ENCODE data around the gene SRP19. TPM values are rescaled to one million over a fixed set of nuclear protein-coding genes. Genes with fewer than 3 reads are reported as not detected.
A peak's percentile ranks its signal among the peaks of the same experiment; 100 is the strongest.

The SRP19 gene
- total RNA-seq, 1 experiment from 2014 or later = 99.6 TPM

GRCh38 chr5:112847306-112847705 lies 13.8 kb upstream of the SRP19 start:
- no peak for DNase-seq (ENCODE audit: unreplicated experiment)
- intact Hi-C loops (cut with micrococcal nuclease) = loop anchor here (5.0 kb wide), 1 partner anchor 155 kb away; no protein-coding TSS in a partner anchor
- no peaks in the 10 kb centered on the region for H3K4me1 Mint-ChIP-seq (ENCODE audit: insufficient read depth, unreplicated experiment)
- ChIA-PET CTCF (interaction anchor here (1.0 kb wide), 1 partner anchor 21 kb away, joined by 3 read pairs; no protein-coding TSS in a partner anchor), POLR2A (no interaction called here)
- no peaks in the 10 kb centered on the region for H3K9me3 Mint-ChIP-seq (ENCODE audit: unreplicated experiment)
- no TSS peak for BruUV-seq (replicated peaks)
- no peak overlapping the region for H3K27ac Mint-ChIP-seq (ENCODE audit: low read depth, unreplicated experiment)
- H3K4me3 Mint-ChIP-seq (ENCODE audit: unreplicated experiment) = no peak overlapping the region
- no peaks in the 10 kb centered on the region for H3K27me3 Mint-ChIP-seq (ENCODE audit: insufficient read depth, unreplicated experiment)
- H3K36me3 Mint-ChIP-seq (ENCODE audit: insufficient read depth, unreplicated experiment) = no peaks in the 10 kb centered on the region
- TF ChIP-seq CTCF (IDR thresholded peaks at IDR 0.05; ENCODE audit: unreplicated experiment) = no peak

- Mint-ChIP-seq H3K4me3 (ENCODE audit: unreplicated experiment) (no peak overlapping the region), H3K27me3 (ENCODE audit: insufficient read depth, unreplicated experiment) (no peaks in the 10 kb centered on the region), H3K9me3 (ENCODE audit: unreplicated experiment) (no peaks in the 10 kb centered on the region), H3K4me1 (ENCODE audit: insufficient read depth, unreplicated experiment) (no peaks in the 10 kb centered on the region), H3K36me3 (ENCODE audit: insufficient read depth, unreplicated experiment) (no peaks in the 10 kb centered on the region), H3K27ac (ENCODE audit: low read depth, unreplicated experiment) (no peak overlapping the region)
- ChIA-PET CTCF (interaction anchor here (0.5 to 1.6 kb wide), 36 partner anchors 9 to 1223 kb away, joined by 3 to 21 read pairs (median 4); partner anchors contain the start of genes APC and SRP19), POLR2A (interaction anchor here (0.6 to 1.2 kb wide), 6 partner anchors 11 to 215 kb away, joined by 3 to 10 read pairs (median 3); partner anchors contain the start of gene SRP19)
- BruUV-seq (replicated peaks) = no TSS peak
- peak; percentile 80 for DNase-seq (ENCODE audit: unreplicated experiment)
- intact Hi-C loops (cut with micrococcal nuclease) = loop anchor here (1.0 to 5.0 kb wide), 2 partner anchors 156 to 297 kb away; no protein-coding TSS in a partner anchor
- peak; percentile 37 for TF ChIP-seq CTCF (IDR thresholded peaks at IDR 0.05; ENCODE audit: unreplicated experiment)
Measured at GRCh38 chr5:112848116-112848811, 12.8 kb upstream of the SRP19 start.

GRCh38 chr5:112849912-112850311 lies 11.2 kb upstream of the SRP19 start:
- H3K36me3 Mint-ChIP-seq (ENCODE audit: insufficient read depth, unreplicated experiment) = no peaks in the 10 kb centered on the region
- BruUV-seq (replicated peaks) = no TSS peak
- ChIA-PET POLR2A (no interaction called here), CTCF (no interaction called here)
- H3K27me3 Mint-ChIP-seq (ENCODE audit: insufficient read depth, unreplicated experiment) = peaks cover 16% of the 10 kb centered on the region
- intact Hi-C loops (cut with micrococcal nuclease) = loop anchor here (5.0 kb wide), 1 partner anchor 158 kb away; no protein-coding TSS in a partner anchor
- H3K27ac Mint-ChIP-seq (ENCODE audit: low read depth, unreplicated experiment) = no peak overlapping the region
- H3K9me3 Mint-ChIP-seq (ENCODE audit: unreplicated experiment) = no peaks in the 10 kb centered on the region
- no peaks in the 10 kb centered on the region for H3K4me1 Mint-ChIP-seq (ENCODE audit: insufficient read depth, unreplicated experiment)
- DNase-seq (ENCODE audit: unreplicated experiment) = no peak
- TF ChIP-seq CTCF (IDR thresholded peaks at IDR 0.05; ENCODE audit: unreplicated experiment) = no peak
- H3K4me3 Mint-ChIP-seq (ENCODE audit: unreplicated experiment) = no peak overlapping the region

GRCh38 chr5:112854651-112855050 lies 6.4 kb upstream of the SRP19 start:
- peaks cover 51% of the 10 kb centered on the region for H3K27me3 Mint-ChIP-seq (ENCODE audit: insufficient read depth, unreplicated experiment)
- ChIA-PET POLR2A (no interaction called here), CTCF (no interaction called here)
- intact Hi-C loops (cut with micrococcal nuclease) = no loop called here
- no peaks in the 10 kb centered on the region for H3K9me3 Mint-ChIP-seq (ENCODE audit: unreplicated experiment)
- no peak overlapping the region for H3K27ac Mint-ChIP-seq (ENCODE audit: low read depth, unreplicated experiment)
- no peak overlapping the region for H3K4me3 Mint-ChIP-seq (ENCODE audit: unreplicated experiment)
- no peak for TF ChIP-seq CTCF (IDR thresholded peaks at IDR 0.05; ENCODE audit: unreplicated experiment)
- no peaks in the 10 kb centered on the region for H3K4me1 Mint-ChIP-seq (ENCODE audit: insufficient read depth, unreplicated experiment)
- BruUV-seq (replicated peaks) = no TSS peak
- H3K36me3 Mint-ChIP-seq (ENCODE audit: insufficient read depth, unreplicated experiment) = no peaks in the 10 kb centered on the region
- no peak for DNase-seq (ENCODE audit: unreplicated experiment)
